ENCODE measurements around the gene SWI5. TPM values are rescaled to one million over a fixed set of nuclear protein-coding genes. Genes with fewer than 3 reads are reported as not detected.

Gene SWI5
- total RNA-seq, 1 experiment from 2014 or later = 68.8 TPM

- DNase-seq (ENCODE audit: low read depth) = peak; percentile 33
Measured at GRCh38 chr9:128251732-128252100, 24.4 kb upstream of the SWI5 start.

GRCh38 chr9:128252317-128253139 lies 23.5 kb upstream of the SWI5 start:
- DNase-seq (ENCODE audit: low read depth) = no peak

- no peak for DNase-seq (ENCODE audit: low read depth)
Measured at GRCh38 chr9:128253140-128253990, 22.7 kb upstream of the SWI5 start.

- no peak for DNase-seq (ENCODE audit: low read depth)
Measured at GRCh38 chr9:128253991-128254346, 22.1 kb upstream of the SWI5 start.

DNA sequence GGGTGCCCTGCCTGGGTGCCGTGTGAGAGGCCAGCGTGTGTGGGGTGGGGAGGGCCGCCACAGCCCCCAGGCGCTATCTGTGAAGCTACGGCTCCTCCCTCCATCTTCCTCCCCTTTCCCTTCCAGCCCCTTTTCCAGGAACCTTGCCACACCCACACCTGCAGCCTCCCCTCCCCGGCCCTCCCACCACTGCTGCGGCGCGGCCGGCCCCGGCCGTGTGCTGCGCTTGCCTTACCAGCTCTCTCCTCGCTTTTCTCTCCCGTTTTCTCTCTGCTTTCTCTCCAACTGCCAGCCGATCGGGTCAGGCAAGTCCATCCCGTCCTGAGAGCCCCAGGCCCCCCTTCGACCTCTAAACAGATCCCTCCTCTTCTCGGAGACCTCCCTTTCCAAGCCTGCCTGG lies 21.7 kb upstream of the SWI5 start:
- DNase-seq (ENCODE audit: low read depth) = no peak

- peak; percentile 59 for DNase-seq (ENCODE audit: low read depth)
Measured at GRCh38 chr9:128254855-128255759, 21.0 kb upstream of the SWI5 start.

- DNase-seq (ENCODE audit: low read depth) = no peak
Measured at GRCh38 chr9:128257086-128257825, 18.8 kb upstream of the SWI5 start.

- DNase-seq (ENCODE audit: low read depth) = no peak
Measured at GRCh38 chr9:128257907-128258306, 18.2 kb upstream of the SWI5 start.

DNA sequence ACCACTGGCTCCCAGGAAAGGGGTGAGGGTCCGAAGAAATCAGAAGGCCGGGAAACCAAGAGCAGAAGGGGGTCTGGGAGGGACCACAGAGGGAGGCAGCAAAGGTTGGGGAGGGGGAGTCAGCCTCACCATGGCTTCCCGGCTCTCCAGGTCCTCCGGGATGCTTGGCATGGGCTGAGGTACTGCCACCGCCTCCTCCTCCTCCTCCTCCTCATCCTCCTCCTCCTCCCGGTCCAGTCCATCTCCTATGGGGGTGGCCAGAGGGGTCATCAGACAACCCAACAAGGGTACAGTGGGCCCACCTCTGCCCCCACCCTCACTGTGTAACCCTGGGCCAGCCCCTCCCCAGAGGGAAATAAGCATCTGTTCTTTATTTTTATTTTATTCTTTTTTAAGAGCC lies 17.8 kb upstream of the SWI5 start:
- DNase-seq (ENCODE audit: low read depth) = no peak

GRCh38 chr9:128259156-128259555 lies 16.9 kb upstream of the SWI5 start:
- no peak for DNase-seq (ENCODE audit: low read depth)

DNA sequence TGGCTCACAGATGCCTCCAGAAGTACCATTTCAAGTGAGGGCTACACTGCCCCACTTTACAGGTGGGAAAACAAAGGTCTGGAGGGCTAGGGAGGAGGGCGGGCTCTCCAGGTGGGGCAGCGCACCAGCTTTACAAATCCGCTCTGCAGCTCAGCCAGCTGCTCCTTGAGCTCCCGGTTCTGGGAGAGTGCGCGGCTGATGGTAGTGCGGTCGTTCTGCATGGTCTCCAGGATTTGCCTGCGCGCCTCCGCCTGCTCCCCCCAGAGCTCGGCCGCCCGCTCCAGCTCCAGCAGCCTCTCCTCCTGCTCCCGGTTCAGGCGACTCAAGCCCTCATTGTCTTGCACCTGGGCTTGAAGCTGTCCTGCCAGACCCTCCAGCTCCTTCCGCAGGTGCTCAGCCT lies 15.7 kb upstream of the SWI5 start:
- no peak for DNase-seq (ENCODE audit: low read depth)

- no peak for DNase-seq (ENCODE audit: low read depth)
Measured at GRCh38 chr9:128262687-128263086, 13.4 kb upstream of the SWI5 start.

DNA sequence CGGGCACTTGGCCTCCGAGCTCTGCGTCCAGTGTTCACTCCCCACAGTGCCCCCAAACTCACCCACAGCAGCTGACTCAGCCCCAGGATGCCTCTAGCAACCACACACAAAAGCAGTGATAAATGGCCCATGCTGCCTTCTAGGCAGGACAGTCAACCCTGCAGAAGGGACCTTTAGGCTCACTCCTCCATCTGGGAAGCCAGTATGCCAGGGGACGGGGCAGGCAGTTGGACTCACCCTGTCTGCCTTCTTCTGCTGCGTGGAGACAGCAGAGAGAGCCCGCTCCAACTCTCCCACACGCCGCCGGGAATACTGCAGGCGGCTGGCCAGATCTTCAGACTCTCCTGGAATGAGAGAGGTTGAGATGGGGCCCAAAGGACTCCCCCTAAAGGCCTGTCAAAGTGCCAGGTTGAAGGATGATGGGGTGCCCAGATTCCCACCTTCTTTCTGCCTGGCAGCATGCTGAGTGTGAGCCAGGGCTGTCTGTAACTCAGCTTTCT lies 10.7 kb upstream of the SWI5 start:
- DNase-seq (ENCODE audit: low read depth) = no peak

- DNase-seq (ENCODE audit: low read depth) = no peak
Measured at GRCh38 chr9:128266868-128267590, 9.0 kb upstream of the SWI5 start.

DNA sequence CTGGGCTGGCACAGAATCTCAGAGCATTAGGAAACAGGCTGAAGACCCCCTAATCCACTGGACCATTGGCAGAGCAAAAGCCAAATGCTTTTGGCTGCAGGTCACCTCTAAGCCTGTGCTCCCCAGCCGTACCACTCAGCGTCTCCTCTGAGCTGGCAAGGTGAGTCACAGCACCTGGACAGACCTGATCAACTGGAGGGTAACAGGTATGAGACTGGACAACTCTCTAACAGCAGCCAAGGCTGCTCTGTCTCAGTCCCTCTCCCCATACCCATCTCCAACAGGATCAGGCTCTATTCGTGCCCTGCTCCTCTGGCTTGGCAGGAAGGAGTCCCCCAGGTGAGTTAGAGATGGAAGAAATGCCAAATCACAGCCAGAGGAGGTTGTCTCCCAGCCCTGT lies 5.0 kb upstream of the SWI5 start:
- DNase-seq (ENCODE audit: low read depth) = no peak

- DNase-seq (ENCODE audit: low read depth) = no peak
Measured at GRCh38 chr9:128271512-128271911, 4.6 kb upstream of the SWI5 start.

DNA sequence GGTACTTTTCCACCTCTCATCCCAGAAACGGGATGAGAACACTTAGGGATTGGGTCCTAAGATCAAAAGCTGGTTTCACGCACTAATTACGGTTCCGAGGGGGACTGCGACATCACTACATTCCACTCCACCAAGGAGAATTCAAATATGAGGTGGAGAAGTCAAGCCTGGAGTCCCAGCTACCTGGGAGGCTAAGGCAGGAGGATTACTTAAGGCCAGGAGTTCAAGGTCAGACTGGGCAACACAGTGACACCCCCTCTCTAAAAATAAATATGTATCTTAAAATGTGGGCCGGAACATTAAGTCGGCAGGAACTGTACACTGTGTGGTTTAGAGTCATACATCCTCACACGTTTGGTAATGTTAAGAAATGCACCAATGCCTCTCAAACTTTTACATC lies 1.8 kb upstream of the SWI5 start:
- no peak for DNase-seq (ENCODE audit: low read depth)

- DNase-seq (ENCODE audit: low read depth) = peak; percentile 62
Measured at GRCh38 chr9:128275198-128276007, 673 bp upstream of the SWI5 start, which contains the start of gene GOLGA2. Gene GOLGA2 (minus strand): TSS chr9:128276007. CDS start chr9:128275976, 31 bp downstream.

DNA sequence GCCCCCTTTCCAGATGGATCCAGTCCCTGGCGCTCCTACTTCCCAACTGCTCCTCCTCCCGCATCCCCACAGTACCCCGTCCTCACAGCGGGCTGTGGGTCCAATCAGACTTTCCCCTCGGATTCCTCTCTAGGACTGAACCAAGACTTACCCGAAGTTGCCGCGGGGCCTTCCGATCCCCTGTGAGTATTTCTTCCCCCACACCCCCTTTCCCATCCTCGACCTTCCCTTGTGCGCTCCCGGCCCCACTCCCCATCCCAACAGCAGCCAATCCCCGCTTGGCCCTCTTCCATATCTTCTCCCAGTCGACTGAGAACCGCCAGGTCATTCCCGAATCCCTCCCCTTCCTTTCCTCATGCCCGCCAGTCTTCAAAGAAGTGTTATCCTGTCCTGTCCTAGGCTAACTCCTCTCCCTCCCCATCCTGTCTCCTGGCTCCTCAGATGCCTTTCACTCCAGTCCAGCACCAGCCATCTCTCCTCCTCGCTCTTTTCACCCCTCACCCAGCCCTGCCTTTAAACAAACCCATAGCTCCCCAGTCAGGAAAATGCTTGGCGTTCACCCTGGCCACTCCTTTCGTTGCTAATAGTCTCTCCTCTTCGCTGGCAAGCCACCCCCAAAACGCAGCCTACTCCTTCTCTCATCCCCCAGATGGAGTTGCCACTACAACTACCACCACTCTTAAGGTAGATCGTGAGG lies 646 bp downstream of the SWI5 start:
- DNase-seq (ENCODE audit: low read depth) = peak; percentile 55

All from M059J (cell line).